IMR-90 (cell line): ENCODE data around the gene EFNA5. TPM values are rescaled to one million over a fixed set of nuclear protein-coding genes. Genes with fewer than 3 reads are reported as not detected.

Source experiments
- ATAC-seq: fragments of 200-7000 bp; cut with Tn5 transposase; 2 replicates; pipeline ENCODE4 v1.9.1; 2020; ENCODE audit warnings: low read depth, mild to moderate bottlenecking, moderate library complexity
- BruUV-seq: library from RNA; stranded (reverse); fragments of 400-500 nt; replicated peaks from 2 replicates; lab custom pipeline; 2021; lab: Mats Ljungman, UMichigan
- CTCF ChIA-PET: fragments of 300-600 bp; formaldehyde crosslinking; extraction: SDS; loops from one replicate; lab custom pipeline; 2021; ENCODE audit warnings: antibody characterized with exemption; lab: Yijun Ruan, JAX
- POLR2A ChIA-PET: fragments of 300-600 bp; sonication (Branson Sonifier 250); formaldehyde crosslinking; loops from one replicate; lab custom pipeline; 2022; ENCODE audit warnings: antibody characterized with exemption; ENCODE audit not compliant: unreplicated experiment; lab: Charles Lee
- DNase-seq: peaks from one replicate; pipeline ENCODE4 v3.0.0; 2013
- H2AFZ ChIP-seq: replicated peaks from 2 replicates; pipeline ENCODE3; 2013; ENCODE audit warnings: low read length, mild to moderate bottlenecking; ENCODE audit not compliant: poor library complexity
- H2AK5ac ChIP-seq: 2 replicates; pipeline ENCODE4 v1.6.1; 2013; ENCODE audit warnings: low read depth, low read length, inconsistent platforms
- H2AK9ac ChIP-seq: replicated peaks from 2 replicates; pipeline ENCODE3; 2013; ENCODE audit warnings: mild to moderate bottlenecking, low read depth, low read length, moderate library complexity; ENCODE audit not compliant: poor library complexity
- H2BK120ac ChIP-seq: 2 replicates; pipeline ENCODE4 v1.6.1; 2013; ENCODE audit warnings: low read depth, low read length, inconsistent platforms
- H2BK15ac ChIP-seq: 3 replicates; pipeline ENCODE4 v1.6.1; 2013; ENCODE audit warnings: low read depth, low read length, inconsistent platforms
- H2BK20ac ChIP-seq: 2 replicates; pipeline ENCODE4 v1.6.1; 2013; ENCODE audit warnings: low read depth, mild to moderate bottlenecking, inconsistent platforms, low read length, moderate library complexity
- H2BK5ac ChIP-seq: 2 replicates; pipeline ENCODE4 v1.6.1; 2013; ENCODE audit warnings: mild to moderate bottlenecking, low read depth, low read length, inconsistent platforms; ENCODE audit not compliant: poor library complexity, severe bottlenecking
- H3K14ac ChIP-seq: replicated peaks from 2 replicates; pipeline ENCODE4 v1.6.1; 2013; ENCODE audit warnings: low read depth, low read length, inconsistent platforms
- H3K18ac ChIP-seq: 2 replicates; pipeline ENCODE4 v1.6.1; 2013; ENCODE audit warnings: low read depth, low read length, control low read depth
- H3K23ac ChIP-seq: 2 replicates; pipeline ENCODE4 v1.6.1; 2013; ENCODE audit warnings: low read depth, low read length, inconsistent platforms
- H3K27ac ChIP-seq: 2 replicates; pipeline ENCODE4 v1.5.1; 2013; ENCODE audit warnings: mild to moderate bottlenecking, control low read depth, low read length; ENCODE audit not compliant: insufficient read depth
- H3K27me3 ChIP-seq: 2 replicates; pipeline ENCODE4 v1.6.1; 2013; ENCODE audit warnings: low read length; ENCODE audit not compliant: control insufficient read depth, insufficient read depth
- H3K36me3 ChIP-seq: 2 replicates; pipeline ENCODE4 v1.6.1; 2013; ENCODE audit warnings: low read length, mixed read lengths; ENCODE audit not compliant: control insufficient read depth, insufficient read depth
- H3K4ac ChIP-seq: 2 replicates; pipeline ENCODE4 v1.6.1; 2013; ENCODE audit warnings: low read depth, low read length, inconsistent platforms
- H3K4me1 ChIP-seq: 2 replicates; pipeline ENCODE4 v1.6.1; 2013; ENCODE audit warnings: low read length, mixed read lengths; ENCODE audit not compliant: control insufficient read depth, insufficient read depth
- H3K4me2 ChIP-seq: 2 replicates; pipeline ENCODE4 v1.6.1; 2013; ENCODE audit warnings: low read depth, mild to moderate bottlenecking, control low read depth, low read length, moderate library complexity
- H3K4me3 ChIP-seq: 2 replicates; pipeline ENCODE4 v1.5.1; 2013; ENCODE audit warnings: low read depth, mild to moderate bottlenecking, control low read depth, low read length, moderate library complexity; ENCODE audit not compliant: insufficient read depth
- H3K56ac ChIP-seq: 2 replicates; pipeline ENCODE4 v1.6.1; 2013; ENCODE audit warnings: low read length, inconsistent platforms; ENCODE audit not compliant: insufficient read depth; ENCODE audit errors: extremely low read depth
- H3K79me1 ChIP-seq, 2 experiments: 2 replicates each; pipeline ENCODE4 v1.6.1; 2013; ENCODE audit warnings: low read length in 2 of 2, inconsistent platforms in 1 of 2, low read depth in 1 of 2
- H3K9ac ChIP-seq: 2 replicates; pipeline ENCODE4 v1.6.1; 2013; ENCODE audit warnings: low read depth, low read length, control low read depth
- H3K9me1 ChIP-seq: 2 replicates; pipeline ENCODE4 v1.6.1; 2013; ENCODE audit warnings: low read length, inconsistent platforms; ENCODE audit not compliant: insufficient read depth
- H3K9me3 ChIP-seq: 2 replicates; pipeline ENCODE4 v1.6.1; 2013; ENCODE audit warnings: low read length; ENCODE audit not compliant: control insufficient read depth, insufficient read depth
- H4K20me1 ChIP-seq: 2 replicates; pipeline ENCODE4 v1.6.1; 2013; ENCODE audit warnings: low read length, inconsistent platforms; ENCODE audit not compliant: insufficient read depth
- H4K5ac ChIP-seq: 2 replicates; pipeline ENCODE4 v1.6.1; 2013; ENCODE audit warnings: mild to moderate bottlenecking, low read depth, low read length, control low read depth
- H4K8ac ChIP-seq, 2 experiments: 2 replicates each; pipeline ENCODE4 v1.6.1; 2013; ENCODE audit warnings: low read depth in 2 of 2, low read length in 2 of 2, control low read depth in 1 of 2, inconsistent platforms in 1 of 2
- H4K91ac ChIP-seq: 2 replicates; pipeline ENCODE4 v1.6.1; 2013; ENCODE audit warnings: low read depth, low read length, inconsistent platforms; ENCODE audit not compliant: insufficient read depth
- MXI1 ChIP-seq: IDR thresholded peaks from 2 replicates; pipeline ENCODE4 v1.6.1; 2012; ENCODE audit warnings: low read depth, mild to moderate bottlenecking, low read length, moderate library complexity, borderline replicate concordance
- WGBS, 2 experiments: methylation state at CpG; one replicate each; pipeline versions ENCODE4 v1.1.5 to v1.1.7; 2013; ENCODE audit warnings: missing lambda C conversion rate in 2 of 2; ENCODE audit not compliant: insufficient read length in 1 of 2; ENCODE audit errors: extremely low coverage in 2 of 2; 5-methylcytosine and 5-hydroxymethylcytosine counted together
- dilution Hi-C: fragments of 300-500 bp; cut with HindIII; formaldehyde crosslinking; loops from one replicate; pipeline ENCODE4 v1.14.3; 2018; ENCODE audit warnings: low sequenced_read_pairs; ENCODE audit not compliant: unreplicated experiment
- in situ Hi-C: fragments of 300-500 bp; cut with MboI; formaldehyde crosslinking; loops from 3 replicates; pipeline ENCODE4 v1.14.3; 2019; ENCODE audit warnings: low sequenced_read_pairs, inconsistent platforms, mixed read lengths
- intact Hi-C: fragments of 100-400 bp; cut with micrococcal nuclease; formaldehyde crosslinking; loops from 2 replicates; pipeline ENCODE4 v1.10.0; 2022
- polyA plus RNA-seq, 3 experiments: library from polyadenylated mRNA; depleted of rRNA; stranded (reverse); fragments of >200 nt; gene quantifications; 2 replicates each; pipeline ENCODE4 v1.2.3, GENCODE V29; 2012; ENCODE audit warnings: low replicate concordance in 1 of 3
- total RNA-seq: library from RNA; depleted of rRNA; stranded (reverse); fragments of >200 nt; gene quantifications from 2 replicates; pipeline ENCODE4 v1.2.3, GENCODE V29; 2012

EFNA5 gene
- total and polyA plus RNA-seq, 2 of the 4 experiments (the other 2 are of a cell fraction), result 1.5 to 1.6 TPM

- intact Hi-C loops, result no loop called here
These were observed 192.6 kb downstream of the EFNA5 start for GRCh38 chr5:107478068-107478641.

More at GRCh38 chr5:107478068-107478641, 192.6 kb downstream of the EFNA5 start:
- H3K4me2 ChIP-seq, result no peak overlapping the region
- no peak overlapping the region for H2BK5ac ChIP-seq
- no peak overlapping the region for H2AFZ ChIP-seq
- H3K27ac ChIP-seq, result no peak overlapping the region
- 0 out of 4 replicates have a peak, but pooled peaks cover 0 to 3% of the 10 kb centered on the region in 2 experiments for H3K79me1 ChIP-seq
- in situ Hi-C loops, result no loop called here
- H2BK20ac ChIP-seq, result no peak overlapping the region
- H3K36me3 ChIP-seq, result no peaks in the 10 kb centered on the region
- no TSS peak for BruUV-seq
- dilution Hi-C loops, result no loop called here
- ChIA-PET CTCF (no interaction called here), POLR2A (no interaction called here)
- no peak overlapping the region for H3K4ac ChIP-seq
- no peaks in the 10 kb centered on the region for H3K27me3 ChIP-seq
- no peak overlapping the region for H2AK9ac ChIP-seq
- H3K23ac ChIP-seq, result no peak overlapping the region
- no peak overlapping the region for H4K5ac ChIP-seq
- no peak overlapping the region for H4K8ac ChIP-seq
- H2BK120ac ChIP-seq, result no peak overlapping the region
- no peak for ATAC-seq
- no peak for DNase-seq
- H3K9me1 ChIP-seq, result no peaks in the 10 kb centered on the region; the same call in 1 of the 2 replicates
- no peaks in the 10 kb centered on the region for H3K9me3 ChIP-seq
- H4K20me1 ChIP-seq, result no peaks in the 10 kb centered on the region
- no peak overlapping the region for H3K14ac ChIP-seq
- H4K91ac ChIP-seq, result no peak overlapping the region
- no peak overlapping the region for H3K18ac ChIP-seq
- no peak overlapping the region for H3K9ac ChIP-seq
- no peak overlapping the region for H3K4me3 ChIP-seq
- no peak overlapping the region for H2AK5ac ChIP-seq
- H2BK15ac ChIP-seq, result no peak overlapping the region
- no peak for TF ChIP-seq MXI1
- peaks cover 2% of the 10 kb centered on the region for H3K4me1 ChIP-seq
- no CpG with 5 or more reads among the region's 6 CpGs for WGBS, 2 experiments
- no peak overlapping the region for H3K56ac ChIP-seq
